ENCODE results near the gene RNF4.

The RNF4 gene

GRCh38 chr4:2480649-2481048 lies 11.7 kb downstream of the RNF4 start:
- TF ChIP-seq EZH2 (IDR thresholded peaks at IDR 0.05; ENCODE audit: borderline replicate concordance, low read length): no peak
- TF ChIP-seq CTCF (IDR thresholded peaks at IDR 0.05; ENCODE audit: low read length): no peak
- Histone ChIP-seq H3K79me2 (ENCODE audit: insufficient read depth, low read length) (peaks cover 96% of the 10 kb centered on the region), H3K4me2 (ENCODE audit: low read length) (peak overlapping the region; percentile 42; the same call in 1 of the 2 replicates), H3K9me3 (ENCODE audit: low read length) (no peaks in the 10 kb centered on the region), H3K9ac (ENCODE audit: low read length) (no peak overlapping the region), H3K9me2 (ENCODE audit: low read depth, low read length) (no peaks in the 10 kb centered on the region), H4K20me1 (ENCODE audit: insufficient read depth, low read length) (no peaks in the 10 kb centered on the region), H3K36me3 (ENCODE audit: insufficient read depth, low read length) (peaks cover 14% of the 10 kb centered on the region), H3K4me1 (ENCODE audit: insufficient read depth, low read length, severe bottlenecking) (peaks cover 62% of the 10 kb centered on the region), H3K27ac (ENCODE audit: low read depth, low read length, poor library complexity, severe bottlenecking) (no peak overlapping the region), H3K27me3 (ENCODE audit: insufficient read depth, low read length) (no peaks in the 10 kb centered on the region), H3F3A (ENCODE audit: insufficient read depth, low read length) (no peaks in the 10 kb centered on the region), H2AFZ (ENCODE audit: low read length) (no peak overlapping the region), H3K4me3 (ENCODE audit: low read depth, low read length, poor library complexity, severe bottlenecking) (no peak overlapping the region)

GRCh38 chr4:2482192-2482591 lies 13.3 kb downstream of the RNF4 start:
- Histone ChIP-seq H3K4me2 (ENCODE audit: low read length) (peak overlapping the region; percentile 42; the same call in 1 of the 2 replicates), H3K9me3 (ENCODE audit: low read length) (no peaks in the 10 kb centered on the region), H3K9me2 (ENCODE audit: low read depth, low read length) (no peaks in the 10 kb centered on the region), H3K79me2 (ENCODE audit: insufficient read depth, low read length) (peaks cover 96% of the 10 kb centered on the region), H4K20me1 (ENCODE audit: insufficient read depth, low read length) (no peaks in the 10 kb centered on the region), H3K27me3 (ENCODE audit: insufficient read depth, low read length) (no peaks in the 10 kb centered on the region), H3K36me3 (ENCODE audit: insufficient read depth, low read length) (peaks cover 7% of the 10 kb centered on the region; the same call in 1 of the 2 replicates), H3F3A (ENCODE audit: insufficient read depth, low read length) (no peaks in the 10 kb centered on the region), H3K4me1 (ENCODE audit: insufficient read depth, low read length, severe bottlenecking) (peaks cover 74% of the 10 kb centered on the region), H2AFZ (ENCODE audit: low read length) (no peak overlapping the region), H3K9ac (ENCODE audit: low read length) (peak overlapping the region; percentile 34; the same call in 1 of the 2 replicates), H3K4me3 (ENCODE audit: low read depth, low read length, poor library complexity, severe bottlenecking) (no peak overlapping the region), H3K27ac (ENCODE audit: low read depth, low read length, poor library complexity, severe bottlenecking) (peak overlapping the region; percentile 32)
- TF ChIP-seq EZH2 (IDR thresholded peaks at IDR 0.05; ENCODE audit: borderline replicate concordance, low read length): no peak
- TF ChIP-seq CTCF (IDR thresholded peaks at IDR 0.05; ENCODE audit: low read length): no peak

- no peaks in the 10 kb centered on the region for H3K27me3 ChIP-seq (ENCODE audit: insufficient read depth, low read length)
- no peaks in the 10 kb centered on the region for H4K20me1 ChIP-seq (ENCODE audit: insufficient read depth, low read length)
Measured at GRCh38 chr4:2482693-2483092, 13.8 kb downstream of the RNF4 start.

More at GRCh38 chr4:2482693-2483092, 13.8 kb downstream of the RNF4 start:
- Histone ChIP-seq H3K9me2 (ENCODE audit: low read depth, low read length) (no peaks in the 10 kb centered on the region), H3F3A (ENCODE audit: insufficient read depth, low read length) (no peaks in the 10 kb centered on the region), H3K4me3 (ENCODE audit: low read depth, low read length, poor library complexity, severe bottlenecking) (no peak overlapping the region), H3K4me2 (ENCODE audit: low read length) (peak overlapping the region; percentile 26), H3K79me2 (ENCODE audit: insufficient read depth, low read length) (peaks cover 97% of the 10 kb centered on the region), H3K27ac (ENCODE audit: low read depth, low read length, poor library complexity, severe bottlenecking) (peak overlapping the region; percentile 32), H3K36me3 (ENCODE audit: insufficient read depth, low read length) (peaks cover 7% of the 10 kb centered on the region; the same call in 1 of the 2 replicates), H2AFZ (ENCODE audit: low read length) (no peak overlapping the region), H3K4me1 (ENCODE audit: insufficient read depth, low read length, severe bottlenecking) (peaks cover 75% of the 10 kb centered on the region), H3K9ac (ENCODE audit: low read length) (no peak overlapping the region; the same call in 1 of the 2 replicates), H3K9me3 (ENCODE audit: low read length) (no peaks in the 10 kb centered on the region)
- TF ChIP-seq EZH2 (IDR thresholded peaks at IDR 0.05; ENCODE audit: borderline replicate concordance, low read length): no peak
- TF ChIP-seq CTCF (IDR thresholded peaks at IDR 0.05; ENCODE audit: low read length): no peak
